OCI-LY7 (cell line): ENCODE results near the gene OR5B12. TPM values are rescaled to one million over a fixed set of nuclear protein-coding genes. Genes with fewer than 3 reads are reported as not detected.

Experiments used
- BruUV-seq: library from RNA; stranded (reverse); fragments of 400-500 nt; replicated peaks from 2 replicates; lab custom pipeline; 2021; lab: Mats Ljungman, UMichigan
- CTCF ChIA-PET: fragments of 300-600 bp; sonication (Branson Sonifier 250); formaldehyde crosslinking; loops from one replicate; lab custom pipeline; 2022; ENCODE audit warnings: antibody characterized with exemption; ENCODE audit not compliant: unreplicated experiment; lab: Charles Lee
- POLR2A ChIA-PET: fragments of 300-600 bp; sonication (Branson Sonifier 250); formaldehyde crosslinking; loops from one replicate; lab custom pipeline; 2022; ENCODE audit warnings: antibody characterized with exemption; lab: Charles Lee
- DNase-seq: peaks from one replicate; pipeline ENCODE4 v3.0.0-alpha.2; 2015; ENCODE audit warnings: low spot score
- H2AFZ ChIP-seq: fragments of 200-600 bp; sonication (generic), shearing (Covaris generic); 2 replicates; pipeline ENCODE4 v1.6.1; 2014; ENCODE audit warnings: mild to moderate bottlenecking, antibody characterized with exemption, low read length, moderate library complexity
- H3K27ac ChIP-seq: fragments of 200-600 bp; sonication (generic); 2 replicates; pipeline ENCODE4 v1.5.1; 2014; ENCODE audit warnings: mixed run types, low read depth, mild to moderate bottlenecking, moderate library complexity, low read length, inconsistent platforms; ENCODE audit not compliant: poor library complexity, severe bottlenecking
- H3K36me3 ChIP-seq: fragments of 200-600 bp; sonication (generic); 2 replicates; pipeline ENCODE4 v1.6.1; 2014; ENCODE audit warnings: mild to moderate bottlenecking, antibody characterized with exemption, low read length, moderate library complexity, mixed read lengths; ENCODE audit not compliant: insufficient read depth
- H3K4me1 ChIP-seq: fragments of 200-600 bp; sonication (generic); 2 replicates; pipeline ENCODE4 v1.5.1; 2014; ENCODE audit warnings: mild to moderate bottlenecking, low read length; ENCODE audit not compliant: insufficient read depth, poor library complexity, severe bottlenecking
- H3K4me2 ChIP-seq: fragments of 200-600 bp; sonication (generic); 2 replicates; pipeline ENCODE4 v1.6.1; 2014; ENCODE audit warnings: mild to moderate bottlenecking, low read length
- H3K4me3 ChIP-seq: fragments of 200-600 bp; sonication (generic); 2 replicates; pipeline ENCODE4 v1.5.1; 2014; ENCODE audit warnings: mild to moderate bottlenecking, low read depth, low read length; ENCODE audit not compliant: poor library complexity, severe bottlenecking
- H3K79me2 ChIP-seq: fragments of 200-600 bp; sonication (generic); 2 replicates; pipeline ENCODE4 v1.6.1; 2016; ENCODE audit warnings: low read depth, mild to moderate bottlenecking, low read length, moderate library complexity, mixed read lengths; ENCODE audit not compliant: insufficient read depth
- H3K9me2 ChIP-seq: fragments of 200-600 bp; sonication (generic); 2 replicates; pipeline ENCODE4 v1.6.1; 2016; ENCODE audit warnings: mild to moderate bottlenecking, low read length, mixed read lengths; ENCODE audit not compliant: insufficient read depth
- H3K9me3 ChIP-seq: fragments of 200-600 bp; sonication (generic); 2 replicates; pipeline ENCODE4 v1.6.1; 2014; ENCODE audit warnings: mild to moderate bottlenecking, mixed run types, low read length, mixed read lengths
- H4K20me1 ChIP-seq: fragments of 200-600 bp; sonication (generic); 2 replicates; pipeline ENCODE4 v1.6.1; 2014; ENCODE audit warnings: mild to moderate bottlenecking, antibody characterized with exemption, low read length, moderate library complexity, mixed read lengths; ENCODE audit not compliant: insufficient read depth
- CTCF ChIP-seq: fragments of 200-600 bp; sonication (generic); conservative IDR thresholded peaks from 2 replicates; pipeline ENCODE4 v1.5.1; 2014; ENCODE audit warnings: mild to moderate bottlenecking, antibody characterized with exemption, low read length, moderate library complexity, mixed read lengths
- EZH2phosphoT487 ChIP-seq: fragments of 200-600 bp; sonication (generic); IDR thresholded peaks from 2 replicates; pipeline ENCODE4 v1.6.1; 2018; ENCODE audit warnings: low read depth, borderline replicate concordance, mild to moderate bottlenecking, mixed run types, antibody characterized with exemption, low read length, moderate library complexity, mixed read lengths
- intact Hi-C: fragments of 100-400 bp; cut with micrococcal nuclease; formaldehyde crosslinking; loops from one replicate; pipeline ENCODE4 v1.10.0; 2022; ENCODE audit not compliant: unreplicated experiment
- total RNA-seq, 2 experiments: library from RNA; depleted of rRNA in 1 of 2; stranded (reverse); fragments of >200 nt in 1 of 2; shearing (Covaris generic) in 1 of 2; gene quantifications; 2 replicates each; pipeline ENCODE4 v1.2.3, GENCODE V29; 2014 to 2022

OR5B12 gene
- total RNA-seq, 2 experiments from 2014 or later, result not detected

- Histone ChIP-seq H3K36me3 (no peaks in the 10 kb centered on the region), H3K27ac (no peak overlapping the region), H4K20me1 (no peaks in the 10 kb centered on the region), H3K4me3 (no peak overlapping the region), H3K4me2 (no peak overlapping the region), H2AFZ (no peak overlapping the region), H3K9me2 (no peaks in the 10 kb centered on the region), H3K9me3 (peaks cover 12% of the 10 kb centered on the region; the same call in 1 of the 2 replicates), H3K79me2 (no peaks in the 10 kb centered on the region), H3K4me1 (no peaks in the 10 kb centered on the region)
- intact Hi-C loops, result no loop called here
- no TSS peak for BruUV-seq
- POLR2A ChIA-PET, result no interaction called here
- CTCF ChIA-PET, result no interaction called here
- no peak for TF ChIP-seq EZH2phosphoT487
- TF ChIP-seq CTCF, result no peak
- DNase-seq, result no peak
Observed at GRCh38 chr11:58394195-58394594, 47.8 kb downstream of the OR5B12 start.

GRCh38 chr11:58392746-58393145, 49.3 kb downstream of the OR5B12 start:
- POLR2A ChIA-PET, result interaction anchor here (0.7 kb wide), 1 partner anchor 79 kb away, joined by 3 read pairs; no protein-coding TSS in a partner anchor
- Histone ChIP-seq H3K4me2 (no peak overlapping the region), H3K9me3 (peaks cover 12% of the 10 kb centered on the region; the same call in 1 of the 2 replicates), H3K4me3 (no peak overlapping the region), H3K27ac (no peak overlapping the region), H3K4me1 (no peaks in the 10 kb centered on the region), H4K20me1 (no peaks in the 10 kb centered on the region), H3K9me2 (no peaks in the 10 kb centered on the region), H2AFZ (no peak overlapping the region), H3K36me3 (no peaks in the 10 kb centered on the region), H3K79me2 (no peaks in the 10 kb centered on the region)
- DNase-seq, result no peak
- intact Hi-C loops, result no loop called here
- no TSS peak for BruUV-seq
- TF ChIP-seq CTCF (no peak), EZH2phosphoT487 (no peak)
- CTCF ChIA-PET, result no interaction called here

- BruUV-seq, result no TSS peak
- no peak for DNase-seq
- H3K36me3 ChIP-seq, result no peaks in the 10 kb centered on the region
- no peaks in the 10 kb centered on the region for H4K20me1 ChIP-seq
- H3K79me2 ChIP-seq, result no peaks in the 10 kb centered on the region
- H3K4me3 ChIP-seq, result no peak overlapping the region
- no peak for TF ChIP-seq CTCF
- TF ChIP-seq EZH2phosphoT487, result no peak
- intact Hi-C loops, result no loop called here
- H3K9me3 ChIP-seq, result peaks cover 12% of the 10 kb centered on the region; the same call in 1 of the 2 replicates
- ChIA-PET POLR2A (interaction anchor here (0.7 kb wide), 1 partner anchor 78 kb away, joined by 3 read pairs; no protein-coding TSS in a partner anchor), CTCF (no interaction called here)
- H3K27ac ChIP-seq, result no peak overlapping the region
- no peaks in the 10 kb centered on the region for H3K4me1 ChIP-seq
- no peaks in the 10 kb centered on the region for H3K9me2 ChIP-seq
- H2AFZ ChIP-seq, result no peak overlapping the region
- H3K4me2 ChIP-seq, result no peak overlapping the region
Observed at GRCh38 chr11:58391879-58392278, 50.2 kb downstream of the OR5B12 start.
